ENCODE results near the gene SLC17A1. TPM values are rescaled to one million over a fixed set of nuclear protein-coding genes. Genes with fewer than 3 reads are reported as not detected.

SLC17A1 gene
- total and polyA plus RNA-seq, 2 donors (not counting 3 experiments of a cell fraction or from before 2014, with no cell fraction given): not detected

- H3K9me1 ChIP-seq (replicated peaks; ENCODE audit: control insufficient read depth, extremely low read depth, insufficient read depth, low read length): no peaks in the 10 kb centered on the region
- DNase-seq (ENCODE audit: low read depth, low spot score) (no peak), FAIRE-seq (no peak)
- H3K4me1 ChIP-seq (ENCODE audit: control insufficient read depth, extremely low read depth, insufficient read depth, low read length): no peaks in the 10 kb centered on the region
- no peak overlapping the region for H3K27ac ChIP-seq (ENCODE audit: insufficient read depth, low read depth, low read length)
- BruUV-seq (replicated peaks): no TSS peak
- H3K27me3 ChIP-seq (ENCODE audit: control insufficient read depth in 2 of 2, insufficient read depth in 2 of 2, low read length in 2 of 2): peaks cover 0 to 2% of the 10 kb centered on the region in 2 experiments
- no peaks in the 10 kb centered on the region for H3K9me3 ChIP-seq (replicated peaks; ENCODE audit: control insufficient read depth, insufficient read depth, low read length)
- dilution Hi-C loops (cut with MboI; ENCODE audit: extremely low pct_ligation_motif_present, low sequenced_read_pairs): no loop called here
- no peak overlapping the region for H3K4me2 ChIP-seq (ENCODE audit: insufficient read depth, low read length)
- H4K20me1 ChIP-seq (replicated peaks; ENCODE audit: control insufficient read depth, extremely low read depth, insufficient read depth, low read length): no peaks in the 10 kb centered on the region
- intact Hi-C loops (cut with micrococcal nuclease): no loop called here
- no peaks in the 10 kb centered on the region for H3K79me2 ChIP-seq (ENCODE audit: control insufficient read depth, insufficient read depth, low read length)
- H3K9ac ChIP-seq (replicated peaks; ENCODE audit: extremely low read depth, insufficient read depth, low read length): no peak overlapping the region
- no peak overlapping the region for H2AFZ ChIP-seq (ENCODE audit: low read depth, low read length)
- no peak for TF ChIP-seq GATA2 (IDR thresholded peaks at IDR 0.05; ENCODE audit: insufficient read depth, insufficient read length, low read depth, low read length)
- TF ChIP-seq POLR2AphosphoS5 (IDR thresholded peaks at IDR 0.05; ENCODE audit: insufficient read depth, low read depth, low read length): no peak
- TF ChIP-seq JUN (IDR thresholded peaks at IDR 0.05; ENCODE audit: borderline replicate concordance, insufficient read depth, insufficient read length, low read depth): no peak
- TF ChIP-seq FOS (IDR thresholded peaks at IDR 0.05; ENCODE audit: borderline replicate concordance, insufficient read depth, low read length): no peak
- TF ChIP-seq EZH2 (IDR thresholded peaks at IDR 0.05; ENCODE audit: borderline replicate concordance, low read depth, low read length, severe bottlenecking): no peak
- TF ChIP-seq CTCF (IDR thresholded peaks at IDR 0.05; ENCODE audit: extremely low read depth in 1 of 2, insufficient read depth in 1 of 2, low read depth in 1 of 2, low read length in 2 of 2): no peak
- TF ChIP-seq POLR2A (IDR thresholded peaks at IDR 0.05; ENCODE audit: low read depth, low read length): no peak
- TF ChIP-seq MYC (IDR thresholded peaks at IDR 0.05; ENCODE audit: low read depth, low read length): no peak
- TF ChIP-seq, protein P1, sequence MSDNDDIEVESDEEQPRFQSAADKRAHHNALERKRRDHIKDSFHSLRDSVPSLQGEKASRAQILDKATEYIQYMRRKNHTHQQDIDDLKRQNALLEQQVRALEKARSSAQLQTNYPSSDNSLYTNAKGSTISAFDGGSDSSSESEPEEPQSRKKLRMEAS (IDR thresholded peaks at IDR 0.05; ENCODE audit: insufficient read depth, insufficient read length): no peak
- no peaks in the 10 kb centered on the region for H3K36me3 ChIP-seq (ENCODE audit: control insufficient read depth in 2 of 2, extremely low read depth in 1 of 2, insufficient read depth in 2 of 2, low read length in 2 of 2)
- CTCF ChIA-PET: interaction anchor here (0.7 kb wide), 1 partner anchor 82 kb away, joined by 3 read pairs; no protein-coding TSS in a partner anchor
- no peak overlapping the region for H3K4me3 ChIP-seq (replicated peaks in 1 of 3; ENCODE audit: insufficient read depth in 1 of 3, low read depth in 1 of 3, low read length in 3 of 3)
- POLR2A ChIA-PET: no interaction called here
Observed at GRCh38 chr6:25745836-25746235, 86.0 kb downstream of the SLC17A1 start.

Data from endothelial cell of umbilical vein (primary cell).